ENCODE results near the gene CNTN5.
"Not testable (repeated sequence)": the region's sequence is repeated elsewhere in the genome, so short reads cannot be mapped to it uniquely, and the experiment has no call there.

The CNTN5 gene

DNA sequence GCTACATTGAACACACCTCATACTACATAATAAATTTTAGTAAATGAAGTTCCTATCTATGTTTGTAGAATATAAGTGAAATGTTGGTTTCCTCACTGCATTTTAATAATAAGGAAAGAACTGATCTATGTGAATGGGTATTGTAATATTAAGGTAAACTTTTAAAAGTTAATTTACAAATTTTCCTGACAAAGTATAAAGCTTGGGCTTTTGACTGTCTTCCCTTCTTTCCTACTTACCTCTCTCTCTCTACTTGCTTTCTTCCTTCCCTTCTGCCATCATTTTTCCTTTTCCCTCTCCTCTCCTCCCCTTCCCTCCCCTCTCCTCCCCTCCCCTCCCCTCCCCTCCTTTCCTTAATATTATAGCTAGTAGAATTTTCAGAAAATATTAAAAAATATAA, 798.2 kb downstream of the CNTN5 start:
- in situ Hi-C loops (cut with MboI; ENCODE audit: low sequenced_read_pairs, unreplicated experiment) = no loop called here

DNA sequence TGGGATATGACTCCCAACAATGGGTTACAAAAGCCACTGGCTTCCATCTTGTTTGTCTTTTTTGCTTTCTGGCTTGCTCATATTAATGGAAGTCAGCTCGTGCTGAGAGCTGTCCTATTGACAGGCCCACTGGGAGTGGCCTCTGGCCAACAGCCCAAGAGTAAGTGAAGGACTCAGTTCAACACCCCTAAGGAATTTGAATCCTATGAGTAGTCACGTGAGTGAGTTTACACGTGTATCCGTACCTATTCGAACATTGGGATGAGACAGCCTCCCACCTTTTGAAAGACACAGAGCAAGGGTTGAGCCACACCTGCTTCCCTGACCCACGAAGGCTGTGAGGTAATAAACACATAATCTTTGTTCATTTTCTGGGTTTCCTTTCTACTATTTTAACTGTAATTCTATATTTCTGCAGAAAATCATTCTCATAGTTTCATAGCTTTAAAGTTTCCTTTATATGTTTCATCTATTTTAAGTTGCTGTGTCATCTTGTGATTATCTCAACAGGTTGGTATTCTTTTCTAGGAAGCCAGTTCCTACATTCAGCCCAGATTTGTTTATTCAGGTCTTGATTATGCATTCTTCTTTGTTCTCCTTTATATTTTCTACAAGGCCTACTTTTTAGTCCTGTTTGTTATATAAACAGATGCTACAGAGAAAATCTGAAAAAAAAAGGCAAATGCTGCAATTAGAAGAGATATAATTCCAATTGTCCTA, 802.3 kb downstream of the CNTN5 start:
- DNase-seq (ENCODE audit: low spot score) = no peak
- TF ChIP-seq, protein P1, sequence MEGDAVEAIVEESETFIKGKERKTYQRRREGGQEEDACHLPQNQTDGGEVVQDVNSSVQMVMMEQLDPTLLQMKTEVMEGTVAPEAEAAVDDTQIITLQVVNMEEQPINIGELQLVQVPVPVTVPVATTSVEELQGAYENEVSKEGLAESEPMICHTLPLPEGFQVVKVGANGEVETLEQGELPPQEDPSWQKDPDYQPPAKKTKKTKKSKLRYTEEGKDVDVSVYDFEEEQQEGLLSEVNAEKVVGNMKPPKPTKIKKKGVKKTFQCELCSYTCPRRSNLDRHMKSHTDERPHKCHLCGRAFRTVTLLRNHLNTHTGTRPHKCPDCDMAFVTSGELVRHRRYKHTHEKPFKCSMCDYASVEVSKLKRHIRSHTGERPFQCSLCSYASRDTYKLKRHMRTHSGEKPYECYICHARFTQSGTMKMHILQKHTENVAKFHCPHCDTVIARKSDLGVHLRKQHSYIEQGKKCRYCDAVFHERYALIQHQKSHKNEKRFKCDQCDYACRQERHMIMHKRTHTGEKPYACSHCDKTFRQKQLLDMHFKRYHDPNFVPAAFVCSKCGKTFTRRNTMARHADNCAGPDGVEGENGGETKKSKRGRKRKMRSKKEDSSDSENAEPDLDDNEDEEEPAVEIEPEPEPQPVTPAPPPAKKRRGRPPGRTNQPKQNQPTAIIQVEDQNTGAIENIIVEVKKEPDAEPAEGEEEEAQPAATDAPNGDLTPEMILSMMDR (IDR thresholded peaks at IDR 0.05; ENCODE audit: borderline replicate concordance, control extremely low read depth, extremely low read depth, insufficient read depth, missing control alignments) = no peak
- in situ Hi-C loops (cut with MboI; ENCODE audit: low sequenced_read_pairs, unreplicated experiment) = no loop called here

More for the DNA sequence above, 798.2 kb downstream of the CNTN5 start:
- TF ChIP-seq, protein P1 (IDR thresholded peaks at IDR 0.05; ENCODE audit: borderline replicate concordance, control extremely low read depth, extremely low read depth, insufficient read depth, missing control alignments) = no peak
- no peak for DNase-seq (ENCODE audit: low spot score)

DNA sequence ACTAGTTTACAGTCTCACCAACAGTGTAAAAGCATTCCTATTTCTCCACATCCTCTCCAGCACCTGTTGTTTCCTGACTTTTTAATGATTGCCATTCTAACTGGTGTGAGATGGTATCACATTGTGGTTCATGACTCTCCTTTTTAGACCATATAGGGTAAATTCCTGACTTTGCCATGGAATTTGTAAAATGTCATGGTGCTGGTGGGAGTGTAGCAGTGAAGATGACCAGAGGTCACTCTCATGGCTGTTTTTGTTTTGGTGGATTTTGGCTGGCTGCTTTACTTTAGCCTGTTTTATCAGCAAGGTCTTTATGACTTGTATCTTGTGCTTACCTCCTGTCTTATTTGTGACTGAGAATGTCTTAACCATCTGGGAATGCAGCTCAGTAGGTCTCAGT, 816.0 kb downstream of the CNTN5 start:
- DNase-seq (ENCODE audit: low spot score); in situ Hi-C loops (cut with MboI; ENCODE audit: low sequenced_read_pairs, unreplicated experiment): not testable (repeated sequence)

DNA sequence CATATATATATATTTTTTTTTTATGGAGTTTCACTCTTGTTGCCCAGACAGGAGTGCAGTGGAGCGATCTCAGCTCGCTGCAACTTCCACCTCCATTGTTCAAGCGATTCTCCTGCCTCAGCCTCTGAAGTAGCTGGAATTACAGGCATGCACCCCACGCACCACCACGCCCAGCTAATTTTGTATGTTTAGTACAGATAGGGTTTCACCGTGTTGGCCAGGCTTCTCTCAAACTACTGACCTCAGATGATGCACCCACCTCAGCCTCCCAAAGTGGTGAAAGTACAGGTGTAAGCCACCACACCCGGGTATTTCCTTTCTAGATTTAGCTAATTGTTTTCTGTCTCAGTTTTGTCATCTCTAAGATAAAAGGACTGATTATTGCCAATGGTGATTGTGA, 821.1 kb downstream of the CNTN5 start:
- TF ChIP-seq, protein P1 (IDR thresholded peaks at IDR 0.05; ENCODE audit: borderline replicate concordance, control extremely low read depth, extremely low read depth, insufficient read depth, missing control alignments) = no peak
- in situ Hi-C loops (cut with MboI; ENCODE audit: low sequenced_read_pairs, unreplicated experiment) = no loop called here
- DNase-seq (ENCODE audit: low spot score) = no peak

DNA sequence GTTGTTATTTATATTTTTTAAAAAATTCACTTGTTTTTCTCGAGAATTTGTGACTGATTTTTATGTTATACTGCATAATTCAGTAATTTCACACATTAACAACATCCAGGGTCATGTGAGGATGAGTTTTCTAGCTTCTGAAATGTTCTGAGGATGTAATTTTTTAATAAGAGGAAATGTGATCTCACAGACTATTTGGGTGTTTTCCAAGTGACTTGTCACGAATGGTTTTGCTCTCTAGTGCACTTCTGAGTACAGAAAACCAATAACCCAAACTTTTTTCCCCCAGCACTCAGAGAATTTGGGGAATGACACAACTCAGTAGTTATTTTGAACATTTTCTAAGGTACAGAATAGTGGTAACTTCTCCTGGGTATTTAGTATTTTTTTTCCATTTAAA, 845.2 kb downstream of the CNTN5 start:
- no peak for DNase-seq (ENCODE audit: low spot score)
- in situ Hi-C loops (cut with MboI; ENCODE audit: low sequenced_read_pairs, unreplicated experiment) = no loop called here
- TF ChIP-seq, protein P1 (IDR thresholded peaks at IDR 0.05; ENCODE audit: borderline replicate concordance, control extremely low read depth, extremely low read depth, insufficient read depth, missing control alignments) = no peak

DNA sequence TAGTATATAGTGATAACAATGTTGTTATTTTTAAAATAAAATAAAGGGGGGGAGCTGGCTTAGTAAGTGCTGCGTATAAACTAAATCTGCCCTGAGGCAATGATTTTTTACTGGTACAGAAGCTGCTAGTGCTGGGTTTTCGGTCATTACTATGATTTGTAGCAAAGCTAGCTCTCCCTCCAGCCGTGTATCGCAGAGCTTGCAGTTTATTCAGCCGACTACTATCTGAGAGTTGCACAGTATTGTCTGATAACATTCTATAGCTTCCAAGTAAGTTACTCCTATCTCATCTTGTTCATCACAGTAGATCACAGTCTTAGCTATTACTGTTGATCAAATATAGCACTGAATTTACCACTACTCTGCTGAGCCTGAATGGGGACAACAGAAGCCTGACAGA, 860.9 kb downstream of the CNTN5 start:
- in situ Hi-C loops (cut with MboI; ENCODE audit: low sequenced_read_pairs, unreplicated experiment) = no loop called here
- TF ChIP-seq, protein P1 (IDR thresholded peaks at IDR 0.05; ENCODE audit: borderline replicate concordance, control extremely low read depth, extremely low read depth, insufficient read depth, missing control alignments) = no peak
- no peak for DNase-seq (ENCODE audit: low spot score)

DNA sequence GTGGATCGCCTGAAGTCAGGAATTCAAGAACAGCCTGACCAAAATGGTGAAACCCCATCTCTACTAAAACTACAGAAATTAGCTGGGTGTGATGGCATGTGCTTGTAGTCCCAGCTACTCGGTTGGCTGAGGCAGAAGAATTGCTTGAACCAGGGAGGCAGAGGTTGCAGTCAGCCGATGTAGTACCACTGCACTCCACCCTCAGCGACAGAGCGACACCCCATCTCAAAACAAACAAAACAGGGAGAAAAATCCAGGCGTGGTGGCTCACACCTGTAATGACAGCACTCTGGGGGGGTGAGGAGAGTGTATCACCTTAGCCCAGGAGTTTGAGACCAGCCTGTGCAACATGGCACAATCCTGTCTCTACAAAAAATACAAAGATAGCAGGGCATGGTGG, 864.0 kb downstream of the CNTN5 start:
- no peak for DNase-seq (ENCODE audit: low spot score)
- in situ Hi-C loops (cut with MboI; ENCODE audit: low sequenced_read_pairs, unreplicated experiment) = no loop called here
- TF ChIP-seq, protein P1 (IDR thresholded peaks at IDR 0.05; ENCODE audit: borderline replicate concordance, control extremely low read depth, extremely low read depth, insufficient read depth, missing control alignments) = no peak
